SH-SY5Y (cell line): Measurements from ENCODE around the gene RHBDD1.
A peak's percentile ranks its signal among the peaks of the same experiment; 100 is the strongest.

Experiments
- GATA2 ChIP-seq: IDR thresholded peaks from 2 replicates; pipeline ENCODE4 v1.6.1; 2011; ENCODE audit warnings: mild to moderate bottlenecking, low read depth, low read length
- GATA3 ChIP-seq: IDR thresholded peaks from 2 replicates; pipeline ENCODE4 v1.6.1; 2011; ENCODE audit warnings: low read depth, mild to moderate bottlenecking, low read length, moderate library complexity

RHBDD1 gene

DNA sequence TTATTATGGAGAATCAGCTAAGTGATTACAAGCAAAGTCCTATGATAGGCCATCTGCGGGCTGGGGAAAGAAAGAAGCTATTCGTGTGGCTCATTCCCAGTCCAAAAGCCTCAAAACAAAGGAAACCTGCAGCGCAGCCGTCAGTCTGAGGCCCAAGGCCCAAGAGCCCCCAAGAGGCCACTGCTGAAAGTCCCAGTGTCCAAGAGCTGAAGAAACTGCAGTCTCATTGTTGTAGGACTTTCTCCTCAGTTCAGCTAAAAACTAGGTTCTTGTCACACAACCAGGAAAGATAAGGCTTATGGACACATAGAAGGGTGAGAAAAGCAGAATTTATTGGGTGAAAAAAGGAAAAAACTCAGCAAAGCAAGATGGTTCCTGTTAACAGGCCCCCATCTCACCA is 143.2 kb downstream of the RHBDD1 start:
- no peak for TF ChIP-seq GATA2
- no peak for TF ChIP-seq GATA3

GRCh38 chr2:226981791-226982326 is 146.0 kb downstream of the RHBDD1 start:
- TF ChIP-seq GATA2 (peak; percentile 11; the same call in 1 of the 2 replicates), GATA3 (no peak)

- TF ChIP-seq GATA3 (no peak), GATA2 (no peak)
Measured at GRCh38 chr2:226983895-226984749, 148.3 kb downstream of the RHBDD1 start.

DNA sequence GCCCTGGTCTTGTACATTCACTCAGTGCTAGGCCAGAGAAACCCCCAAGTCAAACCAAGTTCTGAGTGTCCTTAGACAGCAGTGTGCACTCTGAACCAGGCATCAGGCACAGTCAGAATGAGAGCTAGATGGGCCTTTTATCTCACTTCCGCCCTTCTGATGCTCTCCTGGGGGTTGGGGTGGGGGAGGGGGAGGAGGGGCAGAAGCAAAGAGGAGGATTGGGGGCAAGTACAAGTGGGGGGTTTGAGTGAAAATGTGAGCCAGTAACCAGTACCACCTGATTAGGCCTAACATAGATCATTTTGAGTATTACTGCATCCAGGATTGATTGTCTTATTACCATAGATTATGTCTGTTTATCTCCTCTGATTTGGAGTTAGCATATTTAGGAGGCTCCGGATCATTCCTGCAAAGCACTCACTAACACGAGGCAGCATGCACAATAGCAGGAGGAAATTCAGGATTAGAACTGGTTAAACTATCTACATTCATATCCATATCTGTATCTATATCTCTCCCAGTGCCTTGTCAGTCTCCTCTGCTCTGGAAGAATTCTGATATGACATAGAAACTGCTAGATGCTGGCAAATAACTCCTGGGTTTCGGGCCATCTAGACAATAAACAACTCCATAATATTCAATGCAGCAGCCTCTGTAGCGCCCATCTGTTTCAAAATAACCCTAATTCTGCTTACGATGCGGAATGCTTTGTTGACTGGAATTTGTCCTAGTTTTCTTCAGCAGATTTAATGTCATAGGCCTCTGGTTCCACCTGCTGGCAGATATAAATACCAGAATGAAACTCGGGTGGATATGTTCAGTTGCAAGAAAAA is 149.1 kb downstream of the RHBDD1 start:
- TF ChIP-seq GATA2 (peak; percentile 69), GATA3 (peak; percentile 52; the same call in 1 of the 2 replicates)

DNA sequence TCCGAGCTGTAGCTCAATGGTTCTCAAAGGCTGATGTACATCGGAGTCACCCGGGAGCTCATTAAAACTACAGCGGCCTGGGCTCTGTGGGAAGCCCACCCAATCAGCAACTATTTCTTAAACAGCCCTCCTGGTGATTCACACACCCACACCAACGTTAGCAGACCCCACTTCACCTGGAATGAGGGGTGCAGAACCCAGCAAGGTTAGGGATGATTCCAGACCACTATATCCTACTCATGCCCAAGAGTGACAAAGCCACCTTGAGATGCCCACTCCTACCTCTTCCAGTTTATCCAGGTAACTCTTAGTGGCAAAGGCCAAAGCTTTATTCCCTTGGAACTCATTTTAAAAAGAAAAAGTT is 149.7 kb downstream of the RHBDD1 start:
- no peak for TF ChIP-seq GATA2

GRCh38 chr2:226991663-226992062 is 155.8 kb downstream of the RHBDD1 start:
- TF ChIP-seq GATA2 (no peak), GATA3 (no peak)

DNA sequence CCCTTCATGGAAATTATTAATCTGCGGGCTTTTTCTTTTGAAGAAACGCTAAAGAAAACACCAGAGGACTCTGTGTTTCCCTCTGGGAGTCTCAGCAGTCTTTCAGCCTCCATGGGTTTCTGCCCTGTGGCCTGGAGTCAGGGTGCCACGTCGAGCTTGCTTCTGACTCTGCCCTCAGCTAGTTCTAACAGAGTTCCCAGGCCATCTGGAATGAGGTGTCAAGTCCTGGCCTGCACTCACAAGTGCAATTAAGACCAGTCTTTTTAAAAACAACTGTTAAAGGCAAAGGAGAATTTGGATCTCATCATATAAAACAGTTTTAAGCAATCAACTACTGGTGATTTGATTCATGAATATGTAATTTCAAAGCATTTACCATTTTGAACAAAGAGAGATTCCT is 157.3 kb downstream of the RHBDD1 start:
- TF ChIP-seq GATA2 = no peak
- TF ChIP-seq GATA3 = no peak

GRCh38 chr2:226994775-226995174 is 158.9 kb downstream of the RHBDD1 start:
- TF ChIP-seq GATA3 (no peak), GATA2 (no peak)

DNA sequence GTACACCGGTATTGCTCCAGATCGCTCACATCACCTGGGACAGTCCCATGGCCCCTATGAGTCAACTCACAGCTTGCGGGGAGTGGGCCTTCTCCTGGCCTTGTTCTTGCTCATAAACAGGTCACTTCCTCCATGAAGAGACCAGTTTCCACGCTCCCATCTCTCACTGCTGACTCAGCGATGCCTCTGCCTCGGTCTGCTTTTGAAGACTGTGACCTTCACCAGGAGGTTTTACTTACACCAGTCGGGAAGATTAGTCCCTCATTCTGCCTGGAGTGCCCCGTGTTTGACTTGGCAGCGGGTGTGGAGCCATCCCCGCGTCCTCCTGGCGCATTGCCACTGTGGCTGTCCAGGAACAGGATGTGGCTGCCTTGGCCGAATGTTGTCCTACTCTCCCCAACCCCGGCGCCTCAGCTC is 159.8 kb downstream of the RHBDD1 start:
- no peak for TF ChIP-seq GATA2
- TF ChIP-seq GATA3 = no peak

DNA sequence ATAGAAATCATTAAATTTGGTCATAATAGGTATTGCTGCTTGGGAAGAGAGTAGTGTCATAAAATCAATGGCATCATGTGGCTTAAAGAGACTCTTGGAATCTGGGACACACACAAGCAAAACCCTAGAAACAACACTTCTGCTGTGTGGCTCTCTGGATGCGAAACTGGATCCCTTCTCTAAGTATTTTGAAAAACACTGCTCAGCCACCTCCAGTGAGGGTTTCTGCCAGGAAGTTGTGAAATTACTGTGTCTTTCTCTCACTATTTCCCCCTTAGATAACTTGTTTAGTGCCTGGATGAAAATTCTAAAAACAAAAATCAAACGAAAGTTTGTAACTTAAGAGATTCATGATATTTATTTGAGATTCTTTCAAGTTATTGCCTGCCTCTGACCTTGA is 163.8 kb downstream of the RHBDD1 start:
- TF ChIP-seq GATA2 (no peak), GATA3 (no peak)

DNA sequence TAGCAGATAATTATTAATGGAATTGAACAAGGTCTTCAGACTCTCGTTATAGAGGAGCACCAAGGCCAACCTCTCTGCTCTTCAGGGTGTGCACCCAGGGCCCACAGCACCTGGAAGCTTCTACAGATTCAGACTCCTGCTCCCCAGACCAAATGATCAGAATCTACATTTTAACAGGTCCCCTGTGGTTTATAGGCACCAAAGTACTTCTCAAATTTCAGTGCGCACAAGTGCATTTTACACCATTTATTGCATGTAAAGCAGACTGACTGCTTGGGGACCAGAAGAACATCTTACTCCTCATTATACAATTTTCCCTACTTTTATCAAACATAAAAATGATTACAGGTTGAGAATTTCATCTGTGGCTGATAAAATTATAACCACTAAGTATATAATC is 164.3 kb downstream of the RHBDD1 start:
- TF ChIP-seq GATA2 = no peak

GRCh38 chr2:227004482-227004881 is 168.6 kb downstream of the RHBDD1 start:
- TF ChIP-seq GATA2 = no peak
- TF ChIP-seq GATA3 = no peak

DNA sequence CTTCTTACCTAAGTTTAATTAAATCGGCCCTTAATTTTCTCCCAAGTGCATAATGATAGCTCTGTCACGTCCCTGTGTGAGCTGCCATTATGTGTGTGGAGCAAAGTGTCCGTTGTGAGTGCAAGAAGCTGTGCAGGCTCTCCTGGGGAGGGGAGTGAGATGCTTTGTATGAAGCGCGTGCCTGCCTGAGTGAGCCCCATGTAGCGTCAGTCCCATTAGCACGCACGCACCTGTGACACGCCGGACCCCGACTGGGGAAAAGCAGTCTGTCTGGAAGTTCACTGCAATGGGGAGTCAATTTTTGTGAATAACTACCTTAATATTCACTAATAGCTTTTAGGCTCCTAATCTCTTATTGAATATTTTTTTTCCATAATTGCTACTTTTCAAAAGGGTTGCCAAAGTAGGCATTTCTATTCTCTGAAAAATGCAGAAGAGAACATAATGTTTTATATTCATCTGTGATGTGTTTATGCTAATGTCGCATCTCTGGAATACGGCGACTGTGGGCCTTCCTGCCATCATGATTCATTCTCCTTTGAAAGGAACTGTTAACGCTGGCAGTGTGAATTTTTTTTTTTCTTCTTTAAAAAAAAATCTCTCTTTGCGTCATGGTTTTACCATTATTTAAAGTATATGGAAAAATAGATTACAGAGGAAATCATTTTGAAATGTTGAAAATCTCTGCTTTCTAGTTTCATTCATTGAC is 170.5 kb downstream of the RHBDD1 start:
- TF ChIP-seq GATA2 (no peak), GATA3 (no peak)

GRCh38 chr2:227007148-227007547 is 171.3 kb downstream of the RHBDD1 start:
- TF ChIP-seq GATA3 (no peak), GATA2 (no peak)
